DOHH2 (cell line): Measurements from ENCODE around the gene MMP21.

Experiments
- H3F3A ChIP-seq: fragments of 200-600 bp; sonication (generic), shearing (Covaris generic); 2 replicates; pipeline ENCODE4 v1.6.0; 2016; ENCODE audit warnings: antibody characterized with exemption, mild to moderate bottlenecking; ENCODE audit not compliant: control insufficient read depth, insufficient read depth
- H3K27ac ChIP-seq: fragments of 200-600 bp; sonication (generic); 2 replicates; pipeline ENCODE4 v1.5.1; 2014; ENCODE audit warnings: low read depth, mild to moderate bottlenecking, low read length, moderate library complexity
- H3K27me3 ChIP-seq: fragments of 200-600 bp; sonication (generic); 2 replicates; pipeline ENCODE4 v1.6.1; 2014; ENCODE audit warnings: mild to moderate bottlenecking, low read length, mixed read lengths; ENCODE audit not compliant: control insufficient read depth
- H3K36me3 ChIP-seq: fragments of 200-600 bp; sonication (generic); 2 replicates; pipeline ENCODE4 v1.6.1; 2014; ENCODE audit warnings: mild to moderate bottlenecking, low read length, moderate library complexity, mixed read lengths; ENCODE audit not compliant: control insufficient read depth
- H3K4me1 ChIP-seq: fragments of 200-600 bp; sonication (generic); 2 replicates; pipeline ENCODE4 v1.6.1; 2014; ENCODE audit warnings: mild to moderate bottlenecking, low read length, mixed read lengths; ENCODE audit not compliant: control insufficient read depth
- H3K4me2 ChIP-seq: fragments of 200-600 bp; sonication (generic); 2 replicates; pipeline ENCODE4 v1.6.0; 2014; ENCODE audit warnings: mild to moderate bottlenecking, low read length, moderate library complexity
- H3K4me3 ChIP-seq: fragments of 200-600 bp; sonication (generic); 2 replicates; pipeline ENCODE4 v1.5.1; 2014; ENCODE audit warnings: mild to moderate bottlenecking, low read length, mixed read lengths
- H3K79me2 ChIP-seq: fragments of 200-600 bp; sonication (generic); 2 replicates; pipeline ENCODE4 v1.6.1; 2014; ENCODE audit warnings: mild to moderate bottlenecking, low read length, mixed read lengths; ENCODE audit not compliant: control insufficient read depth
- H3K9me2 ChIP-seq: fragments of 200-600 bp; sonication (generic); replicated peaks from 2 replicates; pipeline ENCODE4 v1.6.1; 2014; ENCODE audit warnings: mild to moderate bottlenecking, low read length, mixed read lengths; ENCODE audit not compliant: control insufficient read depth
- H3K9me3 ChIP-seq: fragments of 200-600 bp; sonication (generic); 2 replicates; pipeline ENCODE4 v1.6.1; 2014; ENCODE audit warnings: antibody characterized with exemption, low read length, mixed read lengths; ENCODE audit not compliant: control insufficient read depth, insufficient read depth
- H4K20me1 ChIP-seq: fragments of 200-600 bp; sonication (generic); 2 replicates; pipeline ENCODE4 v1.6.0; 2014; ENCODE audit warnings: low read depth, mild to moderate bottlenecking, antibody characterized with exemption, low read length, moderate library complexity; ENCODE audit not compliant: control insufficient read depth, insufficient read depth
- EZH2phosphoT487 ChIP-seq: fragments of 200-600 bp; sonication (generic); IDR thresholded peaks from 2 replicates; pipeline ENCODE4 v1.6.1; 2017; ENCODE audit warnings: borderline replicate concordance, mild to moderate bottlenecking, antibody characterized with exemption, low read length, moderate library complexity, mixed read lengths
- TF ChIP-seq, protein P1 (sequence below): fragments of 200-600 bp; sonication (generic); IDR thresholded peaks from one replicate; pipeline ENCODE4 v1.5.1; 2014; ENCODE audit warnings: antibody characterized with exemption, mild to moderate bottlenecking, low read depth, low read length; ENCODE audit not compliant: poor library complexity, severe bottlenecking

MMP21 gene

DNA sequence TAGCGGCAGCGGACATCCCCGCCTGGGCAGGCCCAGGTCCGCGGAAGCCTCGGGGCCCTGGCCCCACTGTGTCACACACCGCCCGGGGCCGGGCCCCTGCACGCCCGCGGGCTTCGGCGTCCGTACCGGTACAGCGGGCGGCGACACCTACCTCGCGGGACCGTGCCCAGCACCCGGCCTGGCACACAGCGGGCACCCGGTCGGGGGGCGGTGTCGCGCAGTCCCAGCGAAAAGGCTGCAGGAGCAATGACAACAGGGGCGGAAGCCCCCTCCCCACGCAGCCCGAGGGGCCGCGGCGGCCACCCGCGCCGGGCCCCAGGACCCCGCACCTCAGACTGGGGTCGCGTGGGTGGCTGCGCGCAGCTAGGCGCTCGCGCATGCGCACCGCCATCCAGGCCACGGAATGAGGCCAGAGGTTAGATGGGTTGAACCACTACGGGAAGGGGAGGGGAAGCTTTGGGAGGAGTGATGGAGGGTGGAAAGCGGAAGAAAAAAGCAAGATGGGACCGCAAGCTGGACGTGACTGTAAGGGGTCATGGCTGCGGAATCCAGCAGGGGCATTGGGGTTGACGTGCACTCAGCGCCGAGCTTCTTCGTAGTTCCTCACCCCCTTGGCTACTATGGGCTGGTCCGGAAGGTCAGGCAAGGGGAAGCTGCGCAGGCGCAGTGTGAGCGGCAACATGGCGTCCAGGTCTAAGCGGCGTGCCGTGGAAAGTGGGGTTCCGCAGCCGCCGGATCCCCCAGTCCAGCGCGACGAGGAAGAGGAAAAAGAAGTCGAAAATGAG, 47.4 kb upstream of the MMP21 start, which contains the start of the genes BCCIP and UROS:
BCCIP (plus strand) TSS at position 669 of the 785 bp plus-strand sequence; CDS start at position 681, 12 bp downstream.
UROS (minus strand) TSS at position 381 of the 785 bp plus-strand sequence. CDS start 6,759 bp downstream, outside the sequence.
- Histone ChIP-seq H3K79me2 (peaks cover 75% of the 10 kb centered on the region), H3K36me3 (peaks cover 58% of the 10 kb centered on the region), H3K4me3 (peak within 1 kb of the TSS; percentile 84), H4K20me1 (peaks cover 16% of the 10 kb centered on the region; the same call in 1 of the 2 replicates), H3K27ac (peak within 1 kb of the TSS; percentile 60), H3K9me3 (no peaks in the 10 kb centered on the region), H3K4me1 (peaks cover 31% of the 10 kb centered on the region), H3K9me2 (no peaks in the 10 kb centered on the region), H3F3A (no peaks in the 10 kb centered on the region), H3K4me2 (peak within 1 kb of the TSS; percentile 84), H3K27me3 (no peaks in the 10 kb centered on the region)
- TF ChIP-seq, protein P1, sequence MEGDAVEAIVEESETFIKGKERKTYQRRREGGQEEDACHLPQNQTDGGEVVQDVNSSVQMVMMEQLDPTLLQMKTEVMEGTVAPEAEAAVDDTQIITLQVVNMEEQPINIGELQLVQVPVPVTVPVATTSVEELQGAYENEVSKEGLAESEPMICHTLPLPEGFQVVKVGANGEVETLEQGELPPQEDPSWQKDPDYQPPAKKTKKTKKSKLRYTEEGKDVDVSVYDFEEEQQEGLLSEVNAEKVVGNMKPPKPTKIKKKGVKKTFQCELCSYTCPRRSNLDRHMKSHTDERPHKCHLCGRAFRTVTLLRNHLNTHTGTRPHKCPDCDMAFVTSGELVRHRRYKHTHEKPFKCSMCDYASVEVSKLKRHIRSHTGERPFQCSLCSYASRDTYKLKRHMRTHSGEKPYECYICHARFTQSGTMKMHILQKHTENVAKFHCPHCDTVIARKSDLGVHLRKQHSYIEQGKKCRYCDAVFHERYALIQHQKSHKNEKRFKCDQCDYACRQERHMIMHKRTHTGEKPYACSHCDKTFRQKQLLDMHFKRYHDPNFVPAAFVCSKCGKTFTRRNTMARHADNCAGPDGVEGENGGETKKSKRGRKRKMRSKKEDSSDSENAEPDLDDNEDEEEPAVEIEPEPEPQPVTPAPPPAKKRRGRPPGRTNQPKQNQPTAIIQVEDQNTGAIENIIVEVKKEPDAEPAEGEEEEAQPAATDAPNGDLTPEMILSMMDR = no peak
- TF ChIP-seq EZH2phosphoT487 = no peak

DNA sequence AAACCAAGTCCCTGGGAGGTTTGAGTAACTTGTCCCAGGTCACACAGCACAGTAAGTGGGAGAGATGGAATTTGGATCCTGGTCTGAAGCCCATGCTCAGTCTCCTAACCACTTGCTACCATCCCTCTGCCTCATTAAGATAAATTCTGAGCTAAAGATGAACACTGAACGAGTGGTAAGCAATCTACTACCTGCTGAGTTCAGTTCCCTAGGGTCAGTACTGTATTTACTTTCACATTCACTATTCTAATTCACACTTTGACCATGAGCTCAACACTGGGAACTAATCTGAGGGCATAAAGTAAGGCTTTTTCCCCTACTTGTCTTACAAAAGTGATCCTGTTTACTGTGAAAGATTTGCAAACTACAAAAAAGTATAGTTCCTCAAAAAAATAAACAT, 45.1 kb upstream of the MMP21 start:
- Histone ChIP-seq H3F3A (no peaks in the 10 kb centered on the region), H3K36me3 (peaks cover 35% of the 10 kb centered on the region), H3K4me3 (no peak overlapping the region), H3K9me3 (no peaks in the 10 kb centered on the region), H4K20me1 (peaks cover 16% of the 10 kb centered on the region; the same call in 1 of the 2 replicates), H3K9me2 (no peaks in the 10 kb centered on the region), H3K4me1 (peaks cover 28% of the 10 kb centered on the region), H3K27me3 (no peaks in the 10 kb centered on the region), H3K79me2 (peaks cover 54% of the 10 kb centered on the region), H3K27ac (no peak overlapping the region), H3K4me2 (no peak overlapping the region; the same call in 1 of the 2 replicates)
- TF ChIP-seq EZH2phosphoT487 = no peak
- TF ChIP-seq, protein P1 = no peak

- Histone ChIP-seq H3K4me3 (no peak overlapping the region), H3K9me3 (no peaks in the 10 kb centered on the region), H3K36me3 (peaks cover 31% of the 10 kb centered on the region), H3K9me2 (no peaks in the 10 kb centered on the region), H3K4me1 (peaks cover 14% of the 10 kb centered on the region), H3F3A (no peaks in the 10 kb centered on the region), H3K4me2 (no peak overlapping the region), H3K27me3 (no peaks in the 10 kb centered on the region), H3K79me2 (peaks cover 21% of the 10 kb centered on the region), H3K27ac (no peak overlapping the region), H4K20me1 (no peaks in the 10 kb centered on the region)
- TF ChIP-seq, protein P1 = no peak
- TF ChIP-seq EZH2phosphoT487 = no peak
Observed at GRCh38 chr10:125817337-125817946, 41.8 kb upstream of the MMP21 start.
